Activated gamma-delta T cell treated with anti-CD3 and anti-CD28 coated beads, Interleukin-2, amount 50 U/mL, for 16 hours (primary cell): Measurements from ENCODE around the gene AKR1C8.
"Not testable (repeated sequence)": the region's sequence is repeated elsewhere in the genome, so short reads cannot be mapped to it uniquely, and the experiment has no call there.

Experiments used
- DNase-seq: peaks from one replicate; pipeline ENCODE4 v3.0.0-alpha.2; 2020; ENCODE audit warnings: low read depth

AKR1C8 gene

GRCh38 chr10:5184987-5185775 is at the start of gene AKR1C8:
Gene AKR1C8, minus strand, starts transcription at chr10:5185150. Its CDS starts 46 bp downstream, at chr10:5185104.
- DNase-seq = no peak

GRCh38 chr10:5234106-5234860 is 49.3 kb upstream of the AKR1C8 start:
- no peak for DNase-seq

GRCh38 chr10:5233324-5233723 is 48.4 kb upstream of the AKR1C8 start:
- no peak for DNase-seq

- DNase-seq = no peak
These were observed 44.1 kb upstream of the AKR1C8 start for GRCh38 chr10:5229019-5229418.

- DNase-seq = not testable (repeated sequence)
These were observed 38.0 kb upstream of the AKR1C8 start for GRCh38 chr10:5222942-5223341.

GRCh38 chr10:5219262-5219661 is 34.3 kb upstream of the AKR1C8 start:
- no peak for DNase-seq

GRCh38 chr10:5216801-5217200 is 31.9 kb upstream of the AKR1C8 start:
- DNase-seq = no peak

GRCh38 chr10:5211696-5212536 is 27.0 kb upstream of the AKR1C8 start:
- no peak for DNase-seq

- DNase-seq = not testable (repeated sequence)
These were observed 25.3 kb upstream of the AKR1C8 start for GRCh38 chr10:5210261-5210660.

- not testable (repeated sequence) for DNase-seq
These were observed 24.8 kb upstream of the AKR1C8 start for GRCh38 chr10:5209776-5210175.

- DNase-seq = no peak
These were observed 21.8 kb upstream of the AKR1C8 start for GRCh38 chr10:5206799-5207198.

- no peak for DNase-seq
These were observed 14.4 kb upstream of the AKR1C8 start for GRCh38 chr10:5199398-5199797.

- no peak for DNase-seq
These were observed 13.4 kb upstream of the AKR1C8 start for GRCh38 chr10:5198386-5198785.

- no peak for DNase-seq
These were observed 11.8 kb upstream of the AKR1C8 start, which contains the start of gene AKR1C4 for GRCh38 chr10:5196702-5197113. Gene AKR1C4, plus strand, starts transcription at chr10:5196837. Its CDS starts 31 bp downstream, at chr10:5196868.

GRCh38 chr10:5195727-5196374 is 10.9 kb upstream of the AKR1C8 start:
- no peak for DNase-seq

- DNase-seq = no peak
These were observed 9.5 kb upstream of the AKR1C8 start for GRCh38 chr10:5194431-5194830.

- DNase-seq = no peak
These were observed 3.4 kb upstream of the AKR1C8 start for GRCh38 chr10:5188358-5188757.

- no peak for DNase-seq
These were observed 2.9 kb upstream of the AKR1C8 start for GRCh38 chr10:5187867-5188266.

- no peak for DNase-seq
These were observed 1.0 kb downstream of the AKR1C8 start for GRCh38 chr10:5183923-5184322.

- DNase-seq = not testable (repeated sequence)
These were observed 4.4 kb downstream of the AKR1C8 start for GRCh38 chr10:5180503-5180902.

GRCh38 chr10:5175581-5175980 is 9.4 kb downstream of the AKR1C8 start:
- DNase-seq = not testable (repeated sequence)
